Astrocyte (in vitro differentiated cells and primary cell): ENCODE results near the gene ZDHHC14.

Experiments used
- EZH2 ChIP-seq: IDR thresholded peaks from 2 replicates; pipeline ENCODE4 v1.6.1; 2012; ENCODE audit warnings: mild to moderate bottlenecking, low read length, inconsistent platforms; ENCODE audit not compliant: insufficient read depth
- TF ChIP-seq, protein P1 (sequence below): IDR thresholded peaks from 2 replicates; pipeline ENCODE4 v1.5.1; 2011; ENCODE audit warnings: low read depth, mild to moderate bottlenecking, inconsistent platforms, low read length, moderate library complexity; ENCODE audit not compliant: insufficient read depth

DNA sequence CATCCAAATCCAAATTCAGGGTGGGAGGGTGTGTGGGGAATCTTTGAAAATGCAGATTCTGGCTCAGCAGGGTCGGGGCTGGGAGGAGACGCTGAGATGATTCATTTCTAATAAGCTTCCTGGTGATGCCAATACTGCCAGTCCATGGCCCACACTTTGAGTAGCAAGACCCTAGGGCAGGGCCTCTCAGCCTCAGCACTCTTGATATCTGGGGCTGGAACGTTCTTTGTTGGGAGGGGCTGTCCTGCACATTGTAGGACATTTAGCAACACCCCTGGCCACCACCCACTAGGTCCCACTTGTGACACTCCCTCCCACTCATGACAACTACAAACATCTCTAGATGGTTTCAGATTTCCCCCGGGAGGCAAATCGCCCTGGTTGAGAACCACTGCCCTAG, 191.0 kb downstream of the ZDHHC14 start:
- TF ChIP-seq, protein P1, sequence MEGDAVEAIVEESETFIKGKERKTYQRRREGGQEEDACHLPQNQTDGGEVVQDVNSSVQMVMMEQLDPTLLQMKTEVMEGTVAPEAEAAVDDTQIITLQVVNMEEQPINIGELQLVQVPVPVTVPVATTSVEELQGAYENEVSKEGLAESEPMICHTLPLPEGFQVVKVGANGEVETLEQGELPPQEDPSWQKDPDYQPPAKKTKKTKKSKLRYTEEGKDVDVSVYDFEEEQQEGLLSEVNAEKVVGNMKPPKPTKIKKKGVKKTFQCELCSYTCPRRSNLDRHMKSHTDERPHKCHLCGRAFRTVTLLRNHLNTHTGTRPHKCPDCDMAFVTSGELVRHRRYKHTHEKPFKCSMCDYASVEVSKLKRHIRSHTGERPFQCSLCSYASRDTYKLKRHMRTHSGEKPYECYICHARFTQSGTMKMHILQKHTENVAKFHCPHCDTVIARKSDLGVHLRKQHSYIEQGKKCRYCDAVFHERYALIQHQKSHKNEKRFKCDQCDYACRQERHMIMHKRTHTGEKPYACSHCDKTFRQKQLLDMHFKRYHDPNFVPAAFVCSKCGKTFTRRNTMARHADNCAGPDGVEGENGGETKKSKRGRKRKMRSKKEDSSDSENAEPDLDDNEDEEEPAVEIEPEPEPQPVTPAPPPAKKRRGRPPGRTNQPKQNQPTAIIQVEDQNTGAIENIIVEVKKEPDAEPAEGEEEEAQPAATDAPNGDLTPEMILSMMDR, result no peak
- TF ChIP-seq EZH2, result no peak
